Mesothelial cell of epicardium (in vitro differentiated cells): Measurements from ENCODE around the gene HOXC6. TPM values are rescaled to one million over a fixed set of nuclear protein-coding genes. Genes with fewer than 3 reads are reported as not detected.

Experiments used
- DNase-seq, 2 experiments: peaks; one replicate each; pipeline ENCODE4 v3.0.0; 2021; ENCODE audit warnings: low spot score in 2 of 2; ENCODE audit not compliant: unreplicated experiment in 2 of 2
- H3K27ac Mint-ChIP-seq: 2 replicates; pipeline ENCODE4 v1.8.0; 2021; ENCODE audit warnings: mixed read lengths
- H3K27me3 Mint-ChIP-seq: 2 replicates; pipeline ENCODE4 v1.8.0; 2021; ENCODE audit warnings: low read depth, mixed read lengths
- H3K36me3 Mint-ChIP-seq: 2 replicates; pipeline ENCODE4 v1.8.0; 2021; ENCODE audit warnings: mixed read lengths
- H3K4me1 Mint-ChIP-seq: 2 replicates; pipeline ENCODE4 v1.8.0; 2021; ENCODE audit warnings: mixed read lengths
- H3K4me3 Mint-ChIP-seq: 2 replicates; pipeline ENCODE4 v1.8.0; 2021; ENCODE audit warnings: mild to moderate bottlenecking, moderate library complexity, mixed read lengths
- H3K9me3 Mint-ChIP-seq: 2 replicates; pipeline ENCODE4 v1.8.0; 2021; ENCODE audit warnings: mixed read lengths
- CTCF ChIP-seq: fragments of 200-600 bp; sonication (generic); IDR thresholded peaks from one replicate; pipeline ENCODE4 v1.5.0; 2021; ENCODE audit warnings: antibody characterized with exemption; ENCODE audit not compliant: unreplicated experiment
- total RNA-seq: library from RNA; stranded (reverse); gene quantifications from 3 replicates; pipeline ENCODE4 v1.2.1, GENCODE V29; 2021

HOXC6 gene
- total RNA-seq, 1 donor from 2014 or later = 15.5 TPM

GRCh38 chr12:54037360-54038283 is 9.4 kb downstream of the HOXC6 start:
- Mint-ChIP-seq H3K4me3 (peak overlapping the region; percentile 81), H3K27me3 (peaks cover 9% of the 10 kb centered on the region), H3K36me3 (no peaks in the 10 kb centered on the region), H3K4me1 (peaks cover 84% of the 10 kb centered on the region), H3K9me3 (no peaks in the 10 kb centered on the region), H3K27ac (peak overlapping the region; percentile 98)
- TF ChIP-seq CTCF = no peak
- DNase-seq = peak in 1 of 2 experiments; percentile 51

- Mint-ChIP-seq H3K27me3 (peaks cover 9% of the 10 kb centered on the region), H3K4me1 (peaks cover 88% of the 10 kb centered on the region), H3K9me3 (no peaks in the 10 kb centered on the region), H3K27ac (peak overlapping the region; percentile 98), H3K36me3 (no peaks in the 10 kb centered on the region), H3K4me3 (peak overlapping the region; percentile 81)
- TF ChIP-seq CTCF = no peak
- no peak for DNase-seq
Measured at GRCh38 chr12:54038284-54038870, 10.1 kb downstream of the HOXC6 start.

DNA sequence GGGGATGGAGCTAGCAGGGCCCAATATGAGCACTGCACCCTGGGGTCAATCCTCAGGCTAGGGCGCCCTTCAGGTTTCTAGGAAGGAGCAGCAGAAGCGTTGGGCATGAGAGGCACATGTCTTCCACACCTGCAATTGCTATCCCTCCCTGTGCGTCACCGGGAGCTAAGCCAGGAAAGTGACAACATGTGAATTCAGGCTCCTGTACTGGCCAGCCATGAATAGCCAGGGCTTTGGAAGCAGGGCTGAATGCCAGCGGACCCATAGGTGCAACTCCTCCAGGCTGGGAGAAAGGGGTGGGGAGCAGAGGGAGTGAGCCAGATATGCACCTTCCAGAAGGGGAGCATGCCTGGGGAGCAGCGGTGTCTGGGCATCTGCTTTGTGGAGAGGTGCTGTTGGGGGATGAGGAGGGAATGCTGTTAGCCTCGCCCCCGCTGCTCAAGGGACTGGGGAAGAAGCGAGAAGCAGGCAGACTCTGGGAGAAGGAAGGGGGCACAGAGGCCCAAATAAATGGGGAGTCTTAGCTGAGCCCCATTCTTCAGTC is 10.7 kb downstream of the HOXC6 start:
- H3K27ac Mint-ChIP-seq = peak overlapping the region; percentile 98
- no peaks in the 10 kb centered on the region for H3K36me3 Mint-ChIP-seq
- H3K9me3 Mint-ChIP-seq = no peaks in the 10 kb centered on the region
- H3K27me3 Mint-ChIP-seq = peaks cover 9% of the 10 kb centered on the region
- H3K4me1 Mint-ChIP-seq = peaks cover 91% of the 10 kb centered on the region
- no peak for TF ChIP-seq CTCF
- DNase-seq = peak in 1 of 2 experiments; percentile 47
- peak overlapping the region; percentile 81 for H3K4me3 Mint-ChIP-seq

DNA sequence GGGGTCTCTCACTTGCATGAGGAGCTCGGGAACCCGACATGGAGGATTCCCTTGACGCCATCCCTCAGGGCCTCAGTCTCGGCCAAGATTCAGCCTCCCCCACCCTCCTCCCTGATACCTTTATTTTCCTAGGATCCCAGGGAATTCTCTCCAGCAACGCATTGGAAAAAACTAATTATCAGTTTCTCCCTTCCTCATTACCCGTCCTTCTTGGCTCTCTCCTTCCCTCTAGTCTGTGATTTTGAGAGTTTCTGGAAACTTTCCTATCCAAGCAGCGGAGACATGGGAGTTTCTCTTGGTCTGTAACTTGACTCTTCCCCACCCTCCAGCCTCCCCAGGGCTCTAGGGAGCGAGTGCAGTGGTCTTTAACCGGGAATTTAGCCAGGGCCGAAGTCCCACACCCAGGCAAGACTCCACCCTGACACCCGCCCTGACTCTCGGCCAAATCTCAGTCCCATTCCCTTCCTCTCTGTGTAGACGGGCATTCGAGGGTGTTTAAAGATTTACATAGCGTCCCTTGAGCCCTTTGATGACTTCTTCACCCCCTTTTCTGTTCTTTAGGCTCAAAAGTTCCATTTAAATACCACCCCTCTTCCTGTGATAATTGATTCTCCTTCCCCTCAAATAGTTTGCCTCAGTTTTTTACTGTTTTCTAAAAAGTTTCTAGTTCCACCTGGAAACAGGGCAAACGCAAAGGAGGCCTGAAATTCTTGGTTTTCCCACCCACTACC is 11.3 kb downstream of the HOXC6 start:
- H3K27ac Mint-ChIP-seq = peak overlapping the region; percentile 98
- H3K4me3 Mint-ChIP-seq = peak overlapping the region; percentile 81
- peaks cover 93% of the 10 kb centered on the region for H3K4me1 Mint-ChIP-seq
- DNase-seq = peak in 1 of 2 experiments; percentile 45
- H3K36me3 Mint-ChIP-seq = no peaks in the 10 kb centered on the region
- no peak for TF ChIP-seq CTCF
- peaks cover 7% of the 10 kb centered on the region for H3K27me3 Mint-ChIP-seq
- H3K9me3 Mint-ChIP-seq = no peaks in the 10 kb centered on the region

DNA sequence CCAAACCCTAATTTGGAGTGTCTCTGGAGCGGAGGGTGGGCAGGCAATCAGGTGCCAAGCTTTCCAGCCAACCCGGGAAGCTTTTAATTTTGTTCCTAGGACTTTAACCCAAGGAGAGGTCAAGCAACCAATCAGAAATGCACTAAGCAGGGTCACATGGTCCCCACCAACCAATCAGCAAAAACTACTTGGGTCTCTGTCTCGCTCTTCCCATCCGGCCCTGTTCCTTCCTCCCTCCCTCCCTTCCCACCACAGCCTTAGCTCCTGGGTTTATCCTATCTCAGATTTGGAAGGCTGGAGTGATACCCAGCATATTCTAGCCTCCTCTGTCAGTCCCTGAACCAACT is 11.9 kb downstream of the HOXC6 start:
- TF ChIP-seq CTCF = no peak
- Mint-ChIP-seq H3K36me3 (no peaks in the 10 kb centered on the region), H3K27me3 (peaks cover 6% of the 10 kb centered on the region), H3K4me1 (peaks cover 93% of the 10 kb centered on the region), H3K9me3 (no peaks in the 10 kb centered on the region), H3K4me3 (peak overlapping the region; percentile 81), H3K27ac (peak overlapping the region; percentile 98)
- DNase-seq = peak in 1 of 2 experiments; percentile 67
